BE2C (cell line): ENCODE data around the gene MAP2K4.

ENCODE experiments used
- DNase-seq: peaks from one replicate; pipeline ENCODE4 v3.0.0-alpha.2; 2020
- H3K27me3 ChIP-seq: fragments of 250-450 bp; sonication (Bioruptor Pico); 2 replicates; pipeline ENCODE4 v1.5.1; 2020; ENCODE audit warnings: mild to moderate bottlenecking
- H3K36me3 ChIP-seq: fragments of 250-450 bp; sonication (Bioruptor Pico); 2 replicates; pipeline ENCODE4 v1.5.1; 2020; ENCODE audit warnings: mild to moderate bottlenecking
- H3K4me1 ChIP-seq: fragments of 250-450 bp; sonication (Bioruptor Pico); 2 replicates; pipeline ENCODE4 v1.5.1; 2020
- H3K4me3 ChIP-seq: 2 replicates; pipeline ENCODE4 v1.5.1; 2011; ENCODE audit warnings: low read depth, low read length
- H3K9me3 ChIP-seq: fragments of 250-450 bp; sonication (Bioruptor Pico); 2 replicates; pipeline ENCODE4 v1.5.1; 2020
- CTCF ChIP-seq: IDR thresholded peaks from 2 replicates; pipeline ENCODE4 v1.5.1; 2012; ENCODE audit warnings: mild to moderate bottlenecking, low read depth, low read length

Gene MAP2K4

GRCh38 chr17:11986942-11987329 is 33.7 kb upstream of the MAP2K4 start:
- Histone ChIP-seq H3K4me3 (no peak overlapping the region), H3K27me3 (no peaks in the 10 kb centered on the region), H3K36me3 (no peaks in the 10 kb centered on the region), H3K9me3 (no peaks in the 10 kb centered on the region), H3K4me1 (no peaks in the 10 kb centered on the region)
- no peak for DNase-seq
- TF ChIP-seq CTCF: peak; percentile 41

GRCh38 chr17:11990363-11990983 is 30.2 kb upstream of the MAP2K4 start:
- Histone ChIP-seq H3K4me1 (no peaks in the 10 kb centered on the region), H3K36me3 (no peaks in the 10 kb centered on the region), H3K27me3 (no peaks in the 10 kb centered on the region), H3K9me3 (no peaks in the 10 kb centered on the region), H3K4me3 (no peak overlapping the region)
- no peak for TF ChIP-seq CTCF
- DNase-seq: no peak

- no peak for TF ChIP-seq CTCF
- Histone ChIP-seq H3K36me3 (no peaks in the 10 kb centered on the region), H3K4me1 (no peaks in the 10 kb centered on the region), H3K27me3 (no peaks in the 10 kb centered on the region), H3K4me3 (no peak overlapping the region), H3K9me3 (no peaks in the 10 kb centered on the region)
- no peak for DNase-seq
Observed at GRCh38 chr17:11991461-11991860, 29.2 kb upstream of the MAP2K4 start.

GRCh38 chr17:11996722-11997146 is 23.9 kb upstream of the MAP2K4 start:
- Histone ChIP-seq H3K36me3 (no peaks in the 10 kb centered on the region), H3K27me3 (no peaks in the 10 kb centered on the region), H3K4me3 (peak overlapping the region; percentile 73), H3K9me3 (no peaks in the 10 kb centered on the region), H3K4me1 (no peaks in the 10 kb centered on the region)
- DNase-seq: no peak
- no peak for TF ChIP-seq CTCF

- TF ChIP-seq CTCF: no peak
- Histone ChIP-seq H3K36me3 (no peaks in the 10 kb centered on the region), H3K27me3 (no peaks in the 10 kb centered on the region), H3K9me3 (no peaks in the 10 kb centered on the region), H3K4me1 (no peaks in the 10 kb centered on the region), H3K4me3 (peak within 1 kb of the TSS; percentile 73)
- DNase-seq: peak; percentile 91
Observed at GRCh38 chr17:11997147-11997971, 23.3 kb upstream of the MAP2K4 start, which contains the start of gene ZNF18. Gene ZNF18 (minus strand): TSS chr17:11997475. CDS start chr17:11992829, 4,646 bp downstream.

- no peak for TF ChIP-seq CTCF
- peak overlapping the region; percentile 73 for H3K4me3 ChIP-seq
- no peaks in the 10 kb centered on the region for H3K4me1 ChIP-seq
- no peaks in the 10 kb centered on the region for H3K36me3 ChIP-seq
- no peak for DNase-seq
- no peaks in the 10 kb centered on the region for H3K9me3 ChIP-seq
- H3K27me3 ChIP-seq: no peaks in the 10 kb centered on the region
Observed at GRCh38 chr17:11997972-11998233, 22.8 kb upstream of the MAP2K4 start.
